GF-D8 (cell line): Measurements from ENCODE around the gene PBX1.
"Not testable (repeated sequence)": the region's sequence is repeated elsewhere in the genome, so short reads cannot be mapped to it uniquely, and the experiment has no call there.

Source experiments
- DNase-seq: peaks from one replicate; lab custom pipeline; 2025; lab: John Stamatoyannopoulos, UW

PBX1 gene

GRCh38 chr1:164643018-164643417 is 84.0 kb downstream of the PBX1 start:
- no peak for DNase-seq

- no peak for DNase-seq
These were observed 85.3 kb downstream of the PBX1 start for GRCh38 chr1:164644268-164644667.

GRCh38 chr1:164644774-164645644 is 86.0 kb downstream of the PBX1 start:
- no peak for DNase-seq

GRCh38 chr1:164645921-164646320 is 86.9 kb downstream of the PBX1 start:
- DNase-seq = no peak

GRCh38 chr1:164647211-164647610 is 88.2 kb downstream of the PBX1 start:
- DNase-seq = no peak

- DNase-seq = no peak
These were observed 89.7 kb downstream of the PBX1 start for GRCh38 chr1:164648636-164649035.

GRCh38 chr1:164649146-164649545 is 90.2 kb downstream of the PBX1 start:
- DNase-seq = no peak

- DNase-seq = no peak
These were observed 91.5 kb downstream of the PBX1 start for GRCh38 chr1:164650531-164650930.

- DNase-seq = no peak
These were observed 92.5 kb downstream of the PBX1 start for GRCh38 chr1:164651351-164651951.

GRCh38 chr1:164652969-164653368 is 94.0 kb downstream of the PBX1 start:
- DNase-seq = not testable (repeated sequence)

- no peak for DNase-seq
These were observed 94.7 kb downstream of the PBX1 start for GRCh38 chr1:164653705-164654104.

- DNase-seq = no peak
These were observed 95.2 kb downstream of the PBX1 start for GRCh38 chr1:164654200-164654599.

GRCh38 chr1:164658864-164659263 is 99.9 kb downstream of the PBX1 start:
- no peak for DNase-seq

- DNase-seq = no peak
These were observed 100.8 kb downstream of the PBX1 start for GRCh38 chr1:164659621-164660411.

GRCh38 chr1:164660412-164660772 is 101.4 kb downstream of the PBX1 start:
- DNase-seq = peak; percentile 57

GRCh38 chr1:164660775-164661174 is 101.8 kb downstream of the PBX1 start:
- no peak for DNase-seq

- DNase-seq = no peak
These were observed 103.5 kb downstream of the PBX1 start for GRCh38 chr1:164662462-164662861.

GRCh38 chr1:164662955-164663354 is 104.0 kb downstream of the PBX1 start:
- DNase-seq = no peak

- DNase-seq = no peak
These were observed 105.1 kb downstream of the PBX1 start for GRCh38 chr1:164664127-164664526.

GRCh38 chr1:164667001-164667400 is 108.0 kb downstream of the PBX1 start:
- no peak for DNase-seq

- no peak for DNase-seq
These were observed 108.6 kb downstream of the PBX1 start for GRCh38 chr1:164667600-164667999.

GRCh38 chr1:164668491-164669400 is 109.8 kb downstream of the PBX1 start:
- DNase-seq = no peak
